Measurements from ENCODE around the gene TRIM40. TPM values are rescaled to one million over a fixed set of nuclear protein-coding genes. Genes with fewer than 3 reads are reported as not detected.
"Not testable (repeated sequence)": the region's sequence is repeated elsewhere in the genome, so short reads cannot be mapped to it uniquely, and the experiment has no call there.

The TRIM40 gene
- total RNA-seq, 4 donors from 2014 or later = not detected

GRCh38 chr6:30163918-30164654 lies 28.1 kb downstream of the TRIM40 start:
- Histone ChIP-seq H3K4me1 (no peaks in the 10 kb centered on the region), H3K9me3 (no peaks in the 10 kb centered on the region), H3K27me3 (no peaks in the 10 kb centered on the region), H3K4me3 (replicated peaks in 1 of 3) (no peak overlapping the region), H3K27ac (no peak overlapping the region), H3K36me3 (no peaks in the 10 kb centered on the region)
- WGBS, 2 donors = 89 to 90% methylated on average over 15 to 16 of the region's 16 CpGs
- intact Hi-C loops (cut with DNase I) = no loop called here
- DNase-seq = no peak
- no peak for TF ChIP-seq POLR2A (IDR thresholded peaks at IDR 0.05)
- no peak for TF ChIP-seq CTCF (IDR thresholded peaks at IDR 0.05)

GRCh38 chr6:30164714-30165113 lies 28.8 kb downstream of the TRIM40 start:
- no peaks in the 10 kb centered on the region for H3K36me3 ChIP-seq
- WGBS, 2 donors = 84 to 88% methylated on average over 4 of the region's 4 CpGs
- intact Hi-C loops (cut with DNase I) = no loop called here
- H3K9me3 ChIP-seq = no peaks in the 10 kb centered on the region
- DNase-seq = no peak
- H3K27me3 ChIP-seq = no peaks in the 10 kb centered on the region
- H3K4me1 ChIP-seq = no peaks in the 10 kb centered on the region
- H3K27ac ChIP-seq = no peak overlapping the region
- TF ChIP-seq CTCF (IDR thresholded peaks at IDR 0.05) = no peak
- no peak for TF ChIP-seq POLR2A (IDR thresholded peaks at IDR 0.05)
- H3K4me3 ChIP-seq (replicated peaks in 1 of 3) = no peak overlapping the region

GRCh38 chr6:30165238-30165637 lies 29.3 kb downstream of the TRIM40 start:
- H3K4me1 ChIP-seq; DNase-seq; H3K9me3 ChIP-seq; H3K27ac ChIP-seq; intact Hi-C loops (cut with DNase I); H3K4me3 ChIP-seq (replicated peaks in 1 of 3); H3K36me3 ChIP-seq; H3K27me3 ChIP-seq: not testable (repeated sequence)
- 95 to 97% methylated on average over 1 of the region's 1 CpG for WGBS, 2 donors

- intact Hi-C loops (cut with DNase I) = no loop called here
- H3K27me3 ChIP-seq = peaks cover 3% of the 10 kb centered on the region
- no peaks in the 10 kb centered on the region for H3K9me3 ChIP-seq
- H3K4me1 ChIP-seq = peaks cover 7% of the 10 kb centered on the region in 2 donors
- no peak for TF ChIP-seq POLR2A (IDR thresholded peaks at IDR 0.05)
- TF ChIP-seq CTCF (IDR thresholded peaks at IDR 0.05) = no peak
- no peaks in the 10 kb centered on the region for H3K36me3 ChIP-seq
- no peak overlapping the region for H3K27ac ChIP-seq
- H3K4me3 ChIP-seq (replicated peaks in 1 of 3) = no peak overlapping the region
- no peak for DNase-seq
- WGBS, 2 donors = 62 to 69% methylated on average over 6 of the region's 6 CpGs
Observed at GRCh38 chr6:30167101-30167500, 31.2 kb downstream of the TRIM40 start.

- DNase-seq = no peak
- Histone ChIP-seq H3K4me1 (peaks cover 8% of the 10 kb centered on the region in 2 donors), H3K27me3 (peaks cover 4% of the 10 kb centered on the region), H3K27ac (no peak overlapping the region), H3K36me3 (no peaks in the 10 kb centered on the region), H3K9me3 (no peaks in the 10 kb centered on the region), H3K4me3 (replicated peaks in 1 of 3) (no peak overlapping the region)
- intact Hi-C loops (cut with DNase I) = no loop called here
- 62 to 81% methylated on average over 1 of the region's 1 CpG for WGBS, 2 donors
- TF ChIP-seq CTCF (IDR thresholded peaks at IDR 0.05) (no peak), POLR2A (IDR thresholded peaks at IDR 0.05) (no peak)
Observed at GRCh38 chr6:30168741-30169140, 32.8 kb downstream of the TRIM40 start.

All from thyroid gland (tissue), 4 donors.